ENCODE results near the gene BCAM. TPM values are rescaled to one million over a fixed set of nuclear protein-coding genes. Genes with fewer than 3 reads are reported as not detected.

The BCAM gene
- total and polyA plus RNA-seq, 2 of the 4 experiments (the other 2 are of a cell fraction), result 2.3 to 35.7 TPM

DNA sequence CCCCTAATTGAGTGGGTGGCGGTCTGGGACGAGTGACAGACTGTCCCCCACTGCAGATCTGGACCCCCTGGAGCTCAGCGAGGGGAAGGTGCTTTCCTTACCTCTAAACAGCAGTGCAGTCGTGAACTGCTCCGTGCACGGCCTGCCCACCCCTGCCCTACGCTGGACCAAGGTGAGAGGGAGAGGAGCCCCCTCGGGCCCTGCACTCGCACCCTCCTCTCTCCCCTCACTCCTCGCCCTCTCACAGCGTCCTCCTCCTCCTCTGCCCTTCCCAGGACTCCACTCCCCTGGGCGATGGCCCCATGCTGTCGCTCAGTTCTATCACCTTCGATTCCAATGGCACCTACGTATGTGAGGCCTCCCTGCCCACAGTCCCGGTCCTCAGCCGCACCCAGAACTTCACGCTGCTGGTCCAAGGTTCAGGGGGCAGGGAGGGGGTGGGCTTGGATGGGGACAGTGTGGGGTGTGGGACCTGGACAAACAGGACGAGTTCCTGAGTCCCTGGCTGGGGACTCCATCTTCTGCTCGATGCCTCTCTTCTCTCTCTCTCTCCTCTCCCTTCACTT is 9.6 kb downstream of the BCAM start:
- Histone ChIP-seq H2BK15ac (ENCODE audit: low read depth, low read length) (no peak overlapping the region), H3K4ac (ENCODE audit: low read depth, low read length) (no peak overlapping the region), H4K5ac (ENCODE audit: low read depth, low read length) (no peak overlapping the region), H3K4me3 (ENCODE audit: insufficient read depth, low read depth, low read length) (no peak overlapping the region), H4K91ac (ENCODE audit: insufficient read depth, low read depth, low read length) (no peak overlapping the region), H2BK20ac (ENCODE audit: low read depth, low read length) (no peak overlapping the region), H3K79me1 (ENCODE audit: low read depth in 1 of 2, low read length in 2 of 2) (no peaks in the 10 kb centered on the region), H3K9me1 (ENCODE audit: insufficient read depth, low read length) (no peaks in the 10 kb centered on the region), H4K8ac (ENCODE audit: low read depth in 2 of 2, low read length in 2 of 2) (no peak overlapping the region), H3K18ac (ENCODE audit: low read depth, low read length) (no peak overlapping the region), H3K56ac (ENCODE audit: extremely low read depth, insufficient read depth, low read length) (no peak overlapping the region), H3K9me3 (ENCODE audit: control insufficient read depth, insufficient read depth, low read length) (no peaks in the 10 kb centered on the region), H2BK5ac (ENCODE audit: low read depth, low read length, poor library complexity, severe bottlenecking) (no peak overlapping the region), H2AK5ac (ENCODE audit: low read depth, low read length) (no peak overlapping the region), H3K27me3 (ENCODE audit: control insufficient read depth, insufficient read depth, low read length) (no peaks in the 10 kb centered on the region; the same call in 1 of the 2 replicates), H2AFZ (replicated peaks; ENCODE audit: low read length, poor library complexity) (no peak overlapping the region), H3K9ac (ENCODE audit: low read depth, low read length) (no peak overlapping the region), H3K14ac (replicated peaks; ENCODE audit: low read depth, low read length) (no peak overlapping the region), H2AK9ac (replicated peaks; ENCODE audit: low read depth, low read length, poor library complexity) (no peak overlapping the region), H3K23ac (ENCODE audit: low read depth, low read length) (no peak overlapping the region), H2BK120ac (ENCODE audit: low read depth, low read length) (no peak overlapping the region), H3K27ac (ENCODE audit: insufficient read depth, low read length) (no peak overlapping the region), H3K4me2 (ENCODE audit: low read depth, low read length) (no peak overlapping the region), H3K4me1 (ENCODE audit: control insufficient read depth, insufficient read depth, low read length) (peaks cover 3% of the 10 kb centered on the region; the same call in 1 of the 2 replicates), H4K20me1 (ENCODE audit: insufficient read depth, low read length) (no peaks in the 10 kb centered on the region), H3K36me3 (ENCODE audit: control insufficient read depth, insufficient read depth, low read length) (peaks cover 16% of the 10 kb centered on the region)
- ChIA-PET CTCF (no interaction called here), POLR2A (ENCODE audit: unreplicated experiment) (no interaction called here)
- in situ Hi-C loops (cut with MboI; ENCODE audit: low sequenced_read_pairs), result no loop called here
- intact Hi-C loops (cut with micrococcal nuclease), result no loop called here
- 95% methylated on average over 4 of the region's 20 CpGs; no CpG with 5 or more reads in 1 of the 2 experiments for WGBS, 2 experiments (ENCODE audit: extremely low coverage in 2 of 2, insufficient read length in 1 of 2)
- ATAC-seq (ENCODE audit: low read depth) (no peak), DNase-seq (no peak)
- TF ChIP-seq MAFK (IDR thresholded peaks at IDR 0.05; ENCODE audit: low read depth, low read length) (no peak), MAZ (IDR thresholded peaks at IDR 0.05; ENCODE audit: borderline replicate concordance, low read depth, low read length) (no peak), RAD21 (IDR thresholded peaks at IDR 0.05; ENCODE audit: low read length) (no peak), RFX5 (IDR thresholded peaks at IDR 0.05; ENCODE audit: low read depth, low read length) (no peak)
- TF ChIP-seq, protein P1, sequence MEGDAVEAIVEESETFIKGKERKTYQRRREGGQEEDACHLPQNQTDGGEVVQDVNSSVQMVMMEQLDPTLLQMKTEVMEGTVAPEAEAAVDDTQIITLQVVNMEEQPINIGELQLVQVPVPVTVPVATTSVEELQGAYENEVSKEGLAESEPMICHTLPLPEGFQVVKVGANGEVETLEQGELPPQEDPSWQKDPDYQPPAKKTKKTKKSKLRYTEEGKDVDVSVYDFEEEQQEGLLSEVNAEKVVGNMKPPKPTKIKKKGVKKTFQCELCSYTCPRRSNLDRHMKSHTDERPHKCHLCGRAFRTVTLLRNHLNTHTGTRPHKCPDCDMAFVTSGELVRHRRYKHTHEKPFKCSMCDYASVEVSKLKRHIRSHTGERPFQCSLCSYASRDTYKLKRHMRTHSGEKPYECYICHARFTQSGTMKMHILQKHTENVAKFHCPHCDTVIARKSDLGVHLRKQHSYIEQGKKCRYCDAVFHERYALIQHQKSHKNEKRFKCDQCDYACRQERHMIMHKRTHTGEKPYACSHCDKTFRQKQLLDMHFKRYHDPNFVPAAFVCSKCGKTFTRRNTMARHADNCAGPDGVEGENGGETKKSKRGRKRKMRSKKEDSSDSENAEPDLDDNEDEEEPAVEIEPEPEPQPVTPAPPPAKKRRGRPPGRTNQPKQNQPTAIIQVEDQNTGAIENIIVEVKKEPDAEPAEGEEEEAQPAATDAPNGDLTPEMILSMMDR (conservative IDR thresholded peaks at IDR 0.05; ENCODE audit: low read depth, low read length), result no peak
- TF ChIP-seq, protein P2, sequence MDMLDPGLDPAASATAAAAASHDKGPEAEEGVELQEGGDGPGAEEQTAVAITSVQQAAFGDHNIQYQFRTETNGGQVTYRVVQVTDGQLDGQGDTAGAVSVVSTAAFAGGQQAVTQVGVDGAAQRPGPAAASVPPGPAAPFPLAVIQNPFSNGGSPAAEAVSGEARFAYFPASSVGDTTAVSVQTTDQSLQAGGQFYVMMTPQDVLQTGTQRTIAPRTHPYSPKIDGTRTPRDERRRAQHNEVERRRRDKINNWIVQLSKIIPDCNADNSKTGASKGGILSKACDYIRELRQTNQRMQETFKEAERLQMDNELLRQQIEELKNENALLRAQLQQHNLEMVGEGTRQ (IDR thresholded peaks at IDR 0.05; ENCODE audit: low read depth, low read length), result no peak
- BruUV-seq (replicated peaks), result no TSS peak
- dilution Hi-C loops (cut with HindIII; ENCODE audit: low sequenced_read_pairs, unreplicated experiment), result no loop called here
